Skeletal muscle satellite cell (primary cell): ENCODE data around the gene ZNHIT1. TPM values are rescaled to one million over a fixed set of nuclear protein-coding genes. Genes with fewer than 3 reads are reported as not detected.
A peak's percentile ranks its signal among the peaks of the same experiment; 100 is the strongest.

ENCODE experiments used
- H3K27me3 ChIP-seq: 2 replicates; pipeline ENCODE4 v1.7.0; 2013; ENCODE audit warnings: low read length; ENCODE audit not compliant: control insufficient read depth, insufficient read depth
- H3K36me3 ChIP-seq: 2 replicates; pipeline ENCODE4 v1.7.0; 2013; ENCODE audit warnings: mild to moderate bottlenecking, control low read depth, low read length; ENCODE audit not compliant: insufficient read depth
- H3K4me1 ChIP-seq: 2 replicates; pipeline ENCODE4 v1.7.0; 2013; ENCODE audit warnings: low read length; ENCODE audit not compliant: control insufficient read depth, insufficient read depth
- H3K4me2 ChIP-seq: 2 replicates; pipeline ENCODE4 v1.7.0; 2013; ENCODE audit warnings: mild to moderate bottlenecking, low read length
- H3K4me3 ChIP-seq: 2 replicates; pipeline ENCODE4 v1.7.0; 2013; ENCODE audit warnings: low read length
- H3K9ac ChIP-seq: 2 replicates; pipeline ENCODE4 v1.7.0; 2013; ENCODE audit warnings: mild to moderate bottlenecking, low read depth, low read length, moderate library complexity
- H3K9me3 ChIP-seq: replicated peaks from 2 replicates; pipeline ENCODE4 v1.7.0; 2013; ENCODE audit warnings: mild to moderate bottlenecking, control low read depth, low read length
- total RNA-seq: library from RNA; depleted of rRNA; stranded (reverse); fragments of >200 nt; gene quantifications from 2 replicates; pipeline ENCODE4 v1.2.3, GENCODE V29; 2012; rRNA removed

The ZNHIT1 gene
- total RNA-seq = 83.4 and 121 TPM in 2 replicates

DNA sequence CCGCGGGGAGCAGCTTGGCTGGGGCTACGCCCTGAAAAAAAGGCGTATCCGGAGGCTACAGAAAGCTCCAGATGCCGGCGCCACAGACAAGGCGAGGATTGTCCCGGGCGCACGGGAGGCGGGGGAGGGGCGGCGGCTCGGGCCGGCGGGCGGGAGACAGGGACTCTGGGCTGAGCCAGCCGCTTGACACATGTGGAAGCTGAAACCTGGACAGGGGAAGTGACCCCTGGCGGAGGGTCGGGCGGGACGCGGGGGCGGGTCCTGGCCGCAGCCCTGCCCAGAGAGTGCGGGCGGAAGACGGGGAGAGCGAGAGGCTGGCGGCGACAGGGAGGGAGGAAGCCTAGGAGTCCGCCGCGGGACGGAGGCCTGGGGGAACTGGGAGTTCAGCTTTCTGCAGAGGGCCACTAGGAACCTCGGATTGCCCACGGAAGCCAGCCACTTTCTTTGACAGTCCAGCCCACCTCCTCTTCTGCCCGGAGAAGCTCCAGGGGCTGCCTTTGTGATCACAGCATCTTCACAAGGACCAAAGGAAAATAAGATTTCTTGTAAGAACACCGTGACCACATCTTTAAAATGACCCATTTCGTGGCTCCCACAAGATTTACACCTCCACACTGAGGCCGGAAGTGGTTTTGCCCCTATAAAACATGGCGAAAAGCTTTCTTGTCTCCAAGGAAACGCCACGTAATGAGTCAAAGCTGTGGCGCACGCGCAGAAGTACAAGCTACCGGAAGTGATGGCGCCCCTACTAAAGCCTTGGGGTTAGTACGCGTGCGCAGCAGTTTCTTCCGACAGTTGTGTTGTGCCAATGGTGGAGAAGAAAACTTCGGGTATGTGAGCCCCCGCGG lies at the start of gene ZNHIT1, which contains the start of gene PLOD3:
ZNHIT1 (plus strand) TSS at position 778 of the 848 bp plus-strand sequence; CDS start at position 809, 31 bp downstream.
PLOD3 (minus strand) TSS at position 194 of the 848 bp plus-strand sequence. CDS start 307 bp downstream, outside the sequence.
- Histone ChIP-seq H3K36me3 (peaks cover 22% of the 10 kb centered on the region), H3K9me3 (no peaks in the 10 kb centered on the region), H3K4me2 (peak within 1 kb of the TSS; percentile 97), H3K4me1 (peaks cover 30% of the 10 kb centered on the region), H3K9ac (peak within 1 kb of the TSS; percentile 86), H3K27me3 (no peaks in the 10 kb centered on the region), H3K4me3 (peak within 1 kb of the TSS; percentile 81)

DNA sequence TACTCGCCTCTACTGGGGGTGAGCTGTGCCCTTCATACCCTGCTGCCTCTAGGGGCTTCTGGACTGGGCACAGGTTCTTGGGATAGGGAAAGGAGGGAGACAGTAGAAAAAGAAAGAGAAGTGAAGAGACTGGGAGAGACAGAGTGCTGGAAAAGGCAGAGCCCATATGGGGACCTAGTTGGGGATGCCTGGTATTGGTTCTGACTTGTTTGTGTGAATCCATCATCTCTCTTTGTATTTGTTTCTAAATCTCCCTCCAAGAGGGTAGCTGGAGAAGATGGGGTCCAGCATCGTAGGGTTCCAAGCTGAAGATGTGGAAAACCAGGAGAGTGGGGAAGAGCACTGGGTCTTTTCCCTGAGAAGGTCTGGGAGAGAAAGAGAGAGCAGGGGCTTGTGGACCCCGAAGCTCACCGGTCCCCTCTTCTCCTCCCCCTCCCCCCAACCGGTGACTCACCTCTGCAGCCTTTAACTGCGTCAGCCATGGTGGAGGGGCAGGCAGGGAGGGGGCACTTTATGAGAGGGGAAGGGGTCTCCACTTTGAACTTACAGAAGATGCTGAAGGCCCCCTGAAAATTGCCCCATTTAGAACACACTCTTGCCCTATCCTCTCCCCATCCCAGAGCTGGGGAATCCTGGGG lies 49.4 kb upstream of the ZNHIT1 start:
- Histone ChIP-seq H3K36me3 (no peaks in the 10 kb centered on the region), H3K27me3 (peaks cover 74% of the 10 kb centered on the region), H3K9me3 (no peaks in the 10 kb centered on the region), H3K4me2 (no peak overlapping the region), H3K4me3 (no peak overlapping the region), H3K4me1 (peaks cover 79% of the 10 kb centered on the region), H3K9ac (no peak overlapping the region)

DNA sequence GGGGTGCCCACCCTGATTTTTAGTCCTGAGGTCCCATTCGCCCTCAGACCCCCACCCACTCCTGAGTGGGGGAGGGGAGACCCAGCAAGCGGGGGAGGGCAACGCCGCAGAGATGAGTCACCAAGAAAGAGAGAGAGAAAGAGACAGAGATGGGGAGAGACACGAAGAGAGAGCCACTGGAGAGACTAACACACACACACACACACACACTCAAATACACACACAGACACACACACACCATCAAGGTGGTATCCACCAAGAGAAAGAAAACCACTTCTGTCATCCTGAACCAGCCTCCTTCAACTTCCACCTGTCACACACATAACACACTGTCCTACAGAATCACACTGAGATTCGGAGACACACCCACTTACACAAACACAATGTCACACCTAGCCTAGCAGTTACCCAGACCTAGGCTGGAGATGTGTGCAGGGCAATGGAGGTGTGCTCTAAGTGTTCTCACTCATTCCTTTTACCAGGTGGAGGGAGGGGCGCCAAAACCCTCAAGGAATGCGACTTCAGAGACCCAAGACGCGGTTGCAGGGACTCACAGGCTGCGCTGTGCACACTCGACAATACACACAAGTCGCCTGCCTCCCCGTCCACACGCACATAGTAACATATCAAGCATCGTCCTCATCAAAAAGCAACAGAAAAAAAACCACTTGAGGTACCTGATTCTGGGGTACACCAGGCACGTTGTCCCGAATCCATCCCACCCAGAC lies 48.7 kb upstream of the ZNHIT1 start:
- Histone ChIP-seq H3K9me3 (no peaks in the 10 kb centered on the region), H3K27me3 (peaks cover 76% of the 10 kb centered on the region), H3K4me1 (peaks cover 79% of the 10 kb centered on the region)

DNA sequence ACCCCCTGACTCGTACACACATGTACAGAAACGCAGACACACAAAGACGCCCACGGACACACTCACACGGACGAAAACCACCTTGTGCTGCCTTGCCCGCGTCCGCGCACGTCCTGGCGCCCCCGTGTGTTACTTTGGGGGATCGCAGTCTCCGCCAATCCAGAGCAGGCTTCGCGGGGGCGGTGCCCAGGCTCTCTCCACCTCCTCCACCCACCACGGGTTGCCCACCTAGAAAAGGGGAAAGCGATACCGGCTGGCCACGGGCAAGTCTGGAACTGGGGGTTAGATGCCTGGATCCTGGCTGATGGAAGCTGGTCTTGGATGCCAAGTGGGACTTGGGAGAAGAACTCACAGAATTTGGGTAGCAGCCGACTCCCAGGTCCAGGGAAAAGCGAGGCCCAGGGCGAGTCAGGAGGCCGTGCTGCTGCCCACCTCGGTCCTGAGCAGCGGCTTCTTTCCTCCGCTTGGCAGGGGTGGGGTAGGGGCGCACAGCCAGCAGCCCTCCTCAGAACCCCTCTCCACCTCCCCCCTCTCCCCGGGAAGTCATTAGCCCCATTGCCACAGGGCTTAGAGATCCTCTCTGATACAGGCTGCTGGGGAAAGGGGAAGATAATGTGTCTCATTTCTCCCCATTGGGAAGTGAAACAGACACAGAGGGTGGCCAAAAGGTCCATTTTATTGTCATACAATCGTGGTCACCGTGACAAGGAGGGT lies 48.0 kb upstream of the ZNHIT1 start:
- Histone ChIP-seq H3K27me3 (peaks cover 77% of the 10 kb centered on the region), H3K9ac (no peak overlapping the region), H3K9me3 (no peaks in the 10 kb centered on the region), H3K4me2 (peak overlapping the region; percentile 67), H3K4me1 (peaks cover 73% of the 10 kb centered on the region), H3K4me3 (peak overlapping the region; percentile 27), H3K36me3 (no peaks in the 10 kb centered on the region)

More for the DNA sequence above, 48.7 kb upstream of the ZNHIT1 start:
- Histone ChIP-seq H3K9ac (no peak overlapping the region), H3K4me2 (peak overlapping the region; percentile 67), H3K4me3 (peak overlapping the region; percentile 27), H3K36me3 (no peaks in the 10 kb centered on the region)

DNA sequence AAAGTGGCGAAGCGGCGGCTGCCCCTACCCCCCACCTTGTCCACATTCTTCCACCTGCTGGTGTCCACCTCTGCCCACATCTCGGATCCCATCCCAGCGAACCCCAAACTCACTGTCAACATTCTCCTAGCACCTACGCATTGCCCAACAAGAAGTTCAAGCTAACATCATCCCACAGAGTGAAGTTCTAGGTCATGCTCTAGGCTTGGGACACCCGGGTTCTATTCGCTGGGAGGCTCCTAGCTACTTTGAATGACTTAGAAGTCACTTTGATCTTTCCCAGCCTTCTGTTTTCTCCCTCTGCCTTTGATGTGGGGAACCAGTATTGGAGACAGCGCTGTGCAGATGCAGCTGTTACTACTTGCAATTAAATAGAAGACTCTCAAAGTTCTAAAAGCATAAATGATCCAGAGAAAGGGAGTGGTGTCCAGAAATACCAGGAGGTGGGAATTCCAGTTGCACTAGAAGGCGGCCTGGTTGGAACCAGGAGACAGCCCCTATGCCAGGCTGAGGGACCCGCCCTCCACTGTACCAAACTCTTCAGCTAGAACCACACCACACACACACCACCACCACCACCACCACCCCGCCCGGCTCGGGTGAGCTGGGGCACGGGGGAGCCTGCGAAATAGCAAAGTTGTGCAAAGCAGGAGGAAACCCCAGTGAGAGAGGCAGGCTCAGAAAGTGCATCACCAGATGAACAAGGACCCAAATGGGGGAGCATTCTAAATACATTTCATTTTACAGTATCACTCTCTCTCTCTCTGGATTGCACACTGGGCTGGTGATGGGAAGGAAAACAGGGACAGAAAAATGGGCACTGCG lies 47.1 kb upstream of the ZNHIT1 start:
- Histone ChIP-seq H3K9ac (no peak overlapping the region), H3K4me3 (no peak overlapping the region), H3K9me3 (no peaks in the 10 kb centered on the region), H3K36me3 (no peaks in the 10 kb centered on the region), H3K4me2 (no peak overlapping the region), H3K27me3 (peaks cover 79% of the 10 kb centered on the region), H3K4me1 (peaks cover 67% of the 10 kb centered on the region)

DNA sequence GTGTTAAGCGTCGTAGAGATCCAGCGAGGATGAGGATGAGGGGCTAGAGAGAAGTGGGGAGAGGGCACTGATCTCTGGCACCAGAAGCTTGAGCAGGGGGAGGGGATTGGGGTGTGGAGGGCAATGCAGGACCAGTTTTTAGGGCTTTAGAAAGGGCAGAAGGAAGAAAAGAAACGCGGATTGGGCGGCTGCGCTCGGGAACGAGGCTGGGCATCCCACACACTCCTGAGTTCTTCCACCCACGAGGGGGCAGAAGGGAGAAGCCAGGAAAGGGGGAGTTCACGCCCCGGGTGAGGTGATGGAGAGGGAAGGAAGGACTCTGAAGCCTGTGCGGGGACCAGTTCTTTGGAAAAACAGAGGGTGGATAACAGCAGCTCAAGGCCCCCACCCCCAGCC lies 46.5 kb upstream of the ZNHIT1 start:
- Histone ChIP-seq H3K4me3 (no peak overlapping the region), H3K36me3 (no peaks in the 10 kb centered on the region), H3K27me3 (peaks cover 79% of the 10 kb centered on the region), H3K9me3 (no peaks in the 10 kb centered on the region), H3K9ac (no peak overlapping the region), H3K4me1 (peaks cover 62% of the 10 kb centered on the region), H3K4me2 (no peak overlapping the region)

DNA sequence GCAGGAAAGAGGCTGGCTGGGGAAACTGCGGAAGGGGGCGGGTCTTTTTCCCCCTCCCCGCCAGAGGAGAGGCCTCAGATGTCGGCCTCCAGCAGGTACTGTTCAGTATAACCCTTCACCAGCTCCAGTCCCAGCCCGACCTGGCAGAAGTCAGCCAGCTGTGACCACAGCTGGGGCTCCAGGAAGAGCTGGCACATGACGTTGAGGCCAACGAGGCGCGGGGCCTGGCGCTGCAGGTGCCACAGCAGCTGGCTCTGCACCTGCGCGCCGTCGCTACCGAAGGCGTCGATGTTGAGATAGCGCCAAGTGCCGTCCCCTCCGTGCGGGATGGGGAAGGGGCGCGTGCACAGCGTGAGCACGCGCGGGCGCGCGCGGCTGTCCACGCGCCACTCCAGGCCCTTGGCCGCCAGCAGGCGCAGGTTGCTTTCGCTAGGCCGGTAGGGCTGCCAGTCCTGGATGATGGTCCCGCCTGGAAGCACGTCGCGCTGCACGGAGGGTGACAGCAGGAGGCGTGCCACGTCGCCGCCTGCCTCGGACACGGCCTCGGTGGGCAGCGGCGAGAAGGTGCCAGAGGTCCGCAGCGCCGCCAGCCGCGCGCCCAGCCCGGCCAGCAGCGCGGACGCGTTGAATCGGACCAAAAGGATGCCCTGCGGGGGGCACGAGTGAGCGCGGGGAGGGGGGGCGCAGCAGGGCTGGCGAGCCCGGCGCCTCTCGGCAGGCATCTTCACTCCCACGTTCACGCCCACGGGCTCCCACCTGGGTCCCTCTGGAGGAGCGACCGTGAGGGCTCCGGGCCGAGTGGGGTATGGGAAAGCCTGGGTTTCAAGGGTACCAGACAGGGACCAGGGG lies 45.7 kb upstream of the ZNHIT1 start:
- peaks cover 82% of the 10 kb centered on the region for H3K27me3 ChIP-seq
- no peak overlapping the region for H3K4me3 ChIP-seq
- no peaks in the 10 kb centered on the region for H3K9me3 ChIP-seq
- H3K36me3 ChIP-seq = no peaks in the 10 kb centered on the region
- no peak overlapping the region for H3K9ac ChIP-seq
- peaks cover 56% of the 10 kb centered on the region for H3K4me1 ChIP-seq
- H3K4me2 ChIP-seq = peak overlapping the region; percentile 87

DNA sequence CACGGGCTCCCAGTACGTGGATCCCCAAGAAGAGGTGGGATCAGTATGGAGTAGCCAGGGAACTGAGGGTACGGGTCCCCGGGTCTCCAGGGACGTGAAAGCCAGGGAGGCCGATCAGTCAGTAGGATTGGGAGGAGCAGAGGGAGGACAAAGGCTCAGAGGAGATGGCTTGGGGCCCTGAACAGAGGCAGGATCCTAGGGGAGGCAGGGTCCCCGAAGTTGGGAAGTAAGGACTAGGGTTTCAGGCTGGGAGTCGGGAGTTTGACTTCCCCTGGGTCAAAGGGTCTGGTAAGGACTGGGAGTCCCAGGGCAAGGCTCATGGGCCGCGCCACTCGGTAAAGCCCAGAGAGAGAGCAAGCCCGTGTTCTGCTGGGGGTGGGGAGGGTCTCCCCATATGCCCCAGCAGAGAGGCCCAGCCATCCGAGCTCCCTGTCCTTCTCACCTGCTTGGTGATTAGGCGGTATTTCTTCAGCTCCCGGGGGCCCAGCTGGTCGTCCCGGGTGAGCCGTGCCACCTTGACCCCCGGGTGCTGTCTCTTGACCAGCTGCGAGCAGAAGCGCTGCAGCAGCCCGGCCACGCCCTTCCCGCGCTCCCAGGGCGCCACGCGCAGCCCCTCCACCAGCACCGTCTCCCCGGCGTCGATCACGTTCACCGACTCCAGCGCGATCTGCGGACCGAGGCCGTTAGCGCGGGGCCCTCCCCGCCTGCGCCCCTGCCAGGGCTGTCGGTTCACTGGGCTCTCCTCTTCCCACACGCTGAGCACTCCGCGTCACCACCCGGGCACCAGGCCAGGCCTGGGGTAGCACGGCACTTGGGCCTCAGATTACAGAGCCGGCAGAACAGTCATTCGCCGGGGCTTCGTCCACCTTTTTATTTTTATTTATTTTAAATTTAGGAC lies 44.9 kb upstream of the ZNHIT1 start:
- no peaks in the 10 kb centered on the region for H3K9me3 ChIP-seq
- H3K4me1 ChIP-seq = peaks cover 54% of the 10 kb centered on the region
- H3K36me3 ChIP-seq = no peaks in the 10 kb centered on the region
- peaks cover 83% of the 10 kb centered on the region for H3K27me3 ChIP-seq
- peak overlapping the region; percentile 87 for H3K4me2 ChIP-seq
- peak overlapping the region; percentile 63 for H3K4me3 ChIP-seq
- H3K9ac ChIP-seq = peak overlapping the region; percentile 34

DNA sequence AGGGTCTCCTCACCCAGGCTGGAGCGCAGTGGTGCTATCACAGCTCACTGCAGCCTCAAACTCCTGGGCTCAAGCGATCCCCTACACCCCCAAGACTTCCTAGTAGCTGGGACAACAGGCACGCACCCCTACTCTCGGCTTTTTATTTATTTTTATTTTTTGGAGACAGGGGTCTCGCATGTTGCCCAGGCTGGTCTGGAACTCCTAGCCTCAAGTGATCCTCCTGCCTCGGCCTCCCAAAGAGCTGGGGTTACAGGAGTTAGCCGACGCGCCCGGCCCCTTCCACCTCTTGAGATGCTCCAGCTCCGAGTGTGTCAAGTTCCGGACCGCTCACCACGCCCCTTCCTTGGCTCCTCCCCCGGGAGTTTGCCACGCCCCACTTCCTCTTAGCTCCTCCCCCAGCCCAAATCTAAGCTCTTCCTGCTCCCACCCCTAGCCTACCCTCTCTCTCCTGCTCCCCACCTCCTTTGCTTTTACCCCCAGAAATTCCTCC lies 44.2 kb upstream of the ZNHIT1 start:
- peaks cover 81% of the 10 kb centered on the region for H3K27me3 ChIP-seq
- H3K9me3 ChIP-seq = no peaks in the 10 kb centered on the region
- no peaks in the 10 kb centered on the region for H3K36me3 ChIP-seq
- peak overlapping the region; percentile 87 for H3K4me2 ChIP-seq
- H3K4me1 ChIP-seq = peaks cover 47% of the 10 kb centered on the region
- peak overlapping the region; percentile 63 for H3K4me3 ChIP-seq
- no peak overlapping the region for H3K9ac ChIP-seq
